Ecto neural progenitor cell (in vitro differentiated cells): ENCODE results near the gene TLCD5.

Experiments
- DNase-seq: peaks from one replicate; pipeline ENCODE4 v3.0.0-alpha.2; 2018; ENCODE audit warnings: low spot score

The TLCD5 gene

DNA sequence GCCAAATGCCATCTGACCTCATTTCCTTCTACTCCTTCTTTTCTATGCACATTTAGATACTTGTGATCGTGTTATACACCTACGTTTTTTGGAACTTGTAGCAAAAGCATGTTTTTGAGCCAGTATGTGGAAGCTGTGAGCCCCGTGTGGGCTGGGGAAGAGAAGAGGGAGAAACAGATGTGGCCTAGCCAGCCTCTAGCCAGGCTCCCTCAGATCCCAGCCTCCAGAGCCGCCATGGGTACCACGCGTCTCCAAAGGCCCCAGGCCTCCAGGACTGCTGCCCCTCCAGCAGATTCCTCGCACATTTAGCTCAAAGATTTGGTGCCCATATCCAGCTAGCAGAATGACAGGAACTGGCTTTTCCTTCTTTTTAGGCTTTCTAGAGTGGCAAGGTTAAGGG, 17.0 kb upstream of the TLCD5 start:
- no peak for DNase-seq

DNA sequence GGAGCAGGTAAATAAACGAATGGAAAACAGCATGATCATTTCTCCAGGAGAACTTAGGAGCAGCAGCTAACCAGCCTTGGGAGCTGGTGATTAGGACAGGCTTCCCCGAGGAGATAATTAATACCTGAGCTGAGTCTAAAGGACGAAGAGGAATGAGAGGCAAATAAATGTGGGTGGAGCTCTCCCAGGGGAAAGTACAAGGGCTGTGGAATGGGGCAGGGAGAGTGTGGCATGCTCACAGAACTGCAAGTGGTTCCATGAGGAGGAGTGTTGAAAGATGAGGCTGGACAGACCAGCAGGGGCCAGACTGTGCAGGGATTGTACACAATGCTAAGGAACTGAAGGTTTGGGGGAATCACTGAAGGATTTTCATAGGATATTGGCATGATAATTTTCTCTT, 14.2 kb upstream of the TLCD5 start:
- no peak for DNase-seq

DNA sequence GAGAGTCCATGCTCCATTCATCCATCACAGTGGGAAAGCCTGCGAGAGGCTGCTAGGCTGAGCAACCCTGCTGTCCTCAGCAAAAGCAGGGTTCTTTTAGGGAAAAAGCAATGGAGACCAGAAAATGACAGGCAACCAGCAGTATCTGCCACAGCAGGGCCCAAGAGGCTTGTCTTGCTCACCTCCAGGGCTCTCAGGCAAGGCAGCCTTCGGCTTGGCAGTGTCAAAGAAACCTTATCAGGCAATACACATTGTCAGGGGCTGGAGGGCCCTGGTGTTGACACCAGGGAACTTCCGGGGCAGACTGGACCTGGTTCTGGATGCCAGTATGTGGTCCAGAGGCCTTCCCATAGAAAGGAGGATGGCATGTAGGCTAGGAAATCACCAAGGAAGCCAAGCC, 10.2 kb upstream of the TLCD5 start:
- DNase-seq = no peak

DNA sequence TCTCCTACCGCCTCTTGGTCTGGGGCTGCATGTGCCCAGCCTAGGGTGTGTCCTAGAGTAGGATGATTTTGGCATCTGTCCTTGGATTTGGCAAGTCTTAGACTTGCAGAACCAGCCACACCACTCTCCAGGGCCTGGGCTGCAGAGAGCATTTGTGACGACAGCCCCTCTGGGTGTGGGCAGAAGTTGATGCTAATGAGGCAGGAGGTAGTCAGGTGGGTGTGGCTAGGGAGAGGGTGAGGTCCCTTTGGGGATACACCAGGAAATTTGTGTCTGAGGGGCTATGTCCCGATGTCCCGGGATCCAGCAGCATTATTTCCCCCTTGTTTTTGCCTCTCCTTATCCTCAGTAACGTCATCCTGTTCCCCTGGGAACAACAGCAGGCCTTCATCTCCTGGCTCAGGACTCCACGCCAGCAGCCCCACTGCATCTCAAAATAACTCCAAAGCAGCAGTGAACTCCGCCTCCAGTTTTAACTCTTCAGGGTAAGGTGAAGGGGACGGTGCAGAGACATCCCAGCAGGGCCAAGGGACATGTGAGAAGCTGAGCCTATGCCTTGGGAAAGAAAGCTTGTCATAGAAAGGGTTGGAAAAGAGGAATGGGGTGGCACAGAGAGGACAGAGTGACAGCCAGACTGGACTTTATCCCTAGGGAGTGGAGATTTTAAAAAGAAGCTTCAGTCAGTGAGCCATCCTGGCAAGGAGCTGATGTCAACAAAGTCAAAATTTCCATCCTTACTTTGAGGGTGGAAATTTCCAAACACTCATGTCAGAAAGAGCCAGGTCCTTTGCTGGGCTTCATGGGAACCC, 8.0 kb upstream of the TLCD5 start:
- no peak for DNase-seq

DNA sequence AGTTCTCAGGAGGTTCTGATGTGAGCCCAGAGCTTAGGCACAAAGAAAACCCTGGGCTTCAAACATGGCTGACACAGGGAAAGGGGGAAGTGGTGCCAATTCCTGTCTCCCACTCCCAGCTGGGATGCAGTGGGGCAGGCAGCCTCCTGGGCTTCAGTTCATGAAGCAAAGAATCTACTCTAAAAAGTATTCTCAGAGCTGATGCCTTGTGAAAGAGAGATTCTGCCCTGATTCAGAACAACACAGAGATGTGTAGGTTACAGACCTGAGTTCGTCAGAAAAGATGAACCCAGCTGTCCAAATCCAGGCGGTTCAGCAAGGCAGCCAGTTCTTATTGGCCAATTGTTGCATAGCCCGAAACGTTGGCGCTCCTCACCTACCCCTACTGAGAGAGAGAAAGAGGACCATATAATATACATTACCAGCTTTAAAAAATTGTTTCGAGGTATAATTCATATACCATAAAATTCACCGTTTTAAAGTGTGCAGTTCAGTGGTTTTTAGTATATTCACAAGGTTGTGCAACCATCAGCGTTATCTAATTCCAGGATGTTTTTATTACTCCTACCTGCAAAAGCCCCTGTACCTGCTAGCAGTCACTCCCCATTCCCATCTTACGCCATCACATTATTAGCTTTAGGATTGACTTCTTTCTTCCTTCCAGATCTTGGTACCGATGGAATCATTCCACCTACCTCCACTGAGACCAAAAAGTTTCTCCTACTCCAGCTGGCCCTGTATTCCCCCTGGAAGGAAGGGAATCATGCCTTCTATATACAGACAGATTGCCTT, 7.2 kb upstream of the TLCD5 start:
- no peak for DNase-seq

DNA sequence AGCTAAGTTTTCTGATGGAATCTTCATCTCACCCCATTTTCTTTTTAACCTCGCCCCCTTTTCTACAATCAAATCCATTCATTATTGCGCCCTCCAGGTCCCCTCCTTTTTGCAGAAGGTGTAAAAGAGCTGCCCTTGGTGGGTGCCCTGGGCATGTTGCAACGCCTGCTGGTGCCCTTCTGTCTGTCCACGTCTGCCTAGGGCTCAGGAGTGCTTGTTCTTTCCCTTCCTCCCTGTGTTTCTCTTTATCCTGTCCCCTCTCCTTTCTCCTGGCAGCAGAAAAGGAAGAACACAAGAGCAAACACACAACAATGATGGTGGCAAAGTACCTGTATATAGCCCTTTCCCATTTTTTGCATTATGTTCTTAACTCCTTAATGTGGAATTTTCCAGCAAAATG, 6.2 kb upstream of the TLCD5 start:
- DNase-seq = no peak

DNA sequence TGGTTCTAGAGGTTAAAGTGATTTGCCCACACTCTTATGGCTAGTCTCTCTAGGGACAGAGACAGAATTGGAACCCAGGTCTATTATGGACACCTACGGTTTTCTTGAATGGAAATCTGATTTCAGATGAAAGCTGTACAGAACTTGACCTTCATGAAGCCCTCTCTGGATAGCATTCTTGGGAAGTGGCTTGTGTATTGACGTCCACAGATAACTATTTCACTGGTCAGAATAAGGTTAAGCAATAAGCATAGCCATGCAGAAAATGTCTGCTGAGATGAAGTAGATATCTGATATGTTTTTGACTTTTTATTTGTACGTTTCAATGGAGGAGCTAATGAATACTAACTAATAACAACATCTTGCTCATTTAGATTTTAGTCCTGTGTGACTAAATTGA, 1.1 kb downstream of the TLCD5 start:
- DNase-seq = no peak

DNA sequence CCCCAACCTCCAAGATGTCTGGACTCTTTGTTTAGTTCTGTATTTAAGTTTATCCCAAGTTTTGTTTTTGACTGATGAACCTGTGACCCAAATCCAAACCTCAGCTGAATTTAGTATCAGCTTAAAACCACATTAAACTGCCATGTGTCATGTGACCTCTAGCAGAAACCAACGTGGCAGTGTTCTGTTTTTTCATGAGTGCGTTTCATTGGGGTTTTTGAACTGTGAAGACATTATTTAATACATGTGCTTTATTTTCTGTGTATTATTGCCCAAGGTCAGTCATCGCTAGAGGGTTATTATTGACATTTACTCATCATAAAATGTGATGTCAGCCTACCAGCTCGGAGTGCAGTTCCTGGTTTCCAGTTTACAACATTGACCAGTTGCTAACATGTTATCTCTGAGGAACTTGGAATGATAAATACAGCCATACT, 1.8 kb downstream of the TLCD5 start:
- DNase-seq = no peak

DNA sequence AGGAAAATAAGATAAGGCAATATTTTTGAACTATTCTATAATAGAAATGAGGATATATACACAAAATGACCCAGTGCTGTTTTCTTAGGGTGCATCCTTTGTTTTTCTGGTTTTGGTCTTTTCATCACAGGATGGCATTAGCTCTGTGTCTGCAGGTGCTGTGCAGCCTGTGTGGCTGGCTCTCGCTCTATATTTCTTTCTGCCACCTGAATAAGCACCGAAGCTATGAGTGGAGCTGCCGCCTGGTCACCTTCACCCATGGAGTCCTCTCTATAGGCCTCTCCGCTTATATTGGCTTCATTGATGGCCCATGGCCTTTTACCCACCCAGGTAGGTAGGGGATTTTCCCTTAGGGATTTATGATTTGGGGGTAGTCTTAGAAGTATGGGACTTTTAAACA, 2.2 kb downstream of the TLCD5 start:
- no peak for DNase-seq

DNA sequence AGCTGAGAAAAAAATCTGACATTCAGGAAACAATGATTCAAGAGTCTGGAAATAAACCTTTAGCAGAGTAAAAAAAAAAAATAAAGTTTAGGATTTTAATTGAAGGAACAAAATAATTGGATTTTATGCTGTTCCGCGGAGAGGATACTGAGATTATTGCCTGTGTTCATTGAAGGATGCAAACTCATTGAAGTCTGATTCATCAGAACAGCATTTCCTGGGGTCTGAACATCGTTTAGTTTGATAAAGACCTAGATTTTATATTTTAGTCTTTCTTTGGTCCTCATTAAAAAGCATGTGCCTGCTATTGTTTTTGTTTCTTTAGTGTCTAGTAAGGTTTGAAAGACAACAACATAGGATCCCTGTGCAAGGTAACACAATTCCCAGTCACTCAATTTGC, 4.5 kb downstream of the TLCD5 start:
- no peak for DNase-seq

DNA sequence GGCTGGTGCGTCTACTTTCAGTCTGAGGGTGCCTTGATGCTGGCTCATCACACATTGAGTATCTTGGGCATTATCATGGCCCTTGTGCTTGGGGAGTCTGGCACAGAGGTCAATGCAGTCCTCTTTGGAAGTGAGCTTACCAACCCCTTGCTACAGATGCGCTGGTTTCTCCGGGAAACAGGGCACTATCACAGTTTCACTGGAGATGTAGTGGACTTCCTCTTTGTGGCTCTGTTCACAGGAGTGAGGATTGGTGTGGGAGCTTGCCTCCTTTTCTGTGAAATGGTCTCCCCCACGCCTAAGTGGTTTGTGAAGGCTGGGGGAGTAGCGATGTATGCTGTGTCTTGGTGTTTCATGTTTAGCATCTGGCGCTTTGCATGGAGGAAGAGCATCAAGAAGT, 4.9 kb downstream of the TLCD5 start:
- no peak for DNase-seq

DNA sequence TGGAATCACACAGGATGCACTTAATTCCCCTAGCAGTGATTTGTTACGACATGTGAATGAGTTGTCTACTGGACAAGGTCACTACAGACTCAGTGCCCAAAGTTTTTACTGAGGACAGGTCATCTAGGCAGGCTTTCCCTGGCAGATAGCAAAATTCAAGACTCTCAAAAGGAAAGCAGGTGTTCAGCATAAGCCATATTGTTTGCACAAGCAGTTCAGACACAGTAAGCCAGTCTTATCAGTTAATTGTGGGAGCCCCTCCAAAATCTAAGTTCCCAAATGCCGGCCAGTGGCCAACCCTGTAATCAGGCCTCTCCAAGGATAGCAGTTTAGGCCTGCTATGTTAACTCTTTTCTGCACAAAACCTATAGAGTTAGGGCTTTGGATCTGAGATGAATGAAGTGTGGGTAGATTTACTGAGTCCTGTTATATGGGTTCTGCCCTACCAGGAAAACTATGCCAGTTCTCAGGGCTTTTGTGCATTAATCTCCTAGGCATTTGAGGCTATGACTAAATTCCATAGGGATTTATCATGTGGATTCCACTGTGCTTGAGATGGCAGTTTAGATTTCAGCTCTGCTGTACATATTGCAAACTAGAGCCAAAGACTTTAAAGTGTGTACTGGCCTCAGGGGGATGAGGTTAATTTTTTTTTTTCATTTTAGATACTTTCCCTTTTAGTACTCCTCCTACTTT, 6.3 kb downstream of the TLCD5 start:
- DNase-seq = no peak

DNA sequence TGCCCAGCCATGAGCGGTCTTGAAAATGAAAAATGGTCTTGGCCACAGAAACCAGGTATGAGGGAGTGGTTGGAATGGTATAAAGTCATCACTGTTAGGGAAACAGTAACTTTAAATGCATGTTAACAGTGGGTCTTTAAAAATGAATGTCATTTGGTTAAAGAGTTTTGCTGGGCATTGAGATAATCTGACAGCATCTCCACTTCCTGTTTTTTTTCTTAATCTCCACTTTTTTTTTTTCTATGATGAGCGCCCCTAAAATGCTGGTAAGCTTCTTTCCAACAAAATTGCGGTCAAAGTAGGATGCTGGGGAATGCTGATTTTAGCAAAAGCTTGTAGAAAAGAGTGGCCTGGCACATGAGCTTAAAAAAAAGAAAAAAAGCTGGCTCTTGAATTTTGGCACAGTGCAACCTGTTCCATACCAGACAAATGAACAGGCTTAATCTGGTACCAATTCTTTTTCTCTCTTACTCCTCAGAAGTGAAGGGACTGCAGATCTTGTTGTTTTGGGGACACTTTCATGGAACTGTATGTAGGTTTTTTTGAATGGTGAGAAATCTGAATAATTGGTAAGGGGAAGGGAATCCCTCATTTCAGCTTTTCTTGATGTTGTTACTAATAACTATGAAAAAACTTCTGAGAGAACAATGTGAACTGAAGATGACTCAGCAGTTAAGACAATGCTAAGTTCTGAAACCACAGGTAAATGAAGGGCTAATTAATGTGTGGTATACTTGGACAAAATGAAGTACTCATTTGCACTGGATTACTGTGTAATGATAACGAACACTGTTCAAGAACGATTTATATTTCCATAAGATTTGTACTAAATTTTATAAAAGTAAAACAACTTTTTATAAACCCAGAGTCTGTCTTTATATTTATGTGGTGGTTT, 8.0 kb downstream of the TLCD5 start:
- no peak for DNase-seq

DNA sequence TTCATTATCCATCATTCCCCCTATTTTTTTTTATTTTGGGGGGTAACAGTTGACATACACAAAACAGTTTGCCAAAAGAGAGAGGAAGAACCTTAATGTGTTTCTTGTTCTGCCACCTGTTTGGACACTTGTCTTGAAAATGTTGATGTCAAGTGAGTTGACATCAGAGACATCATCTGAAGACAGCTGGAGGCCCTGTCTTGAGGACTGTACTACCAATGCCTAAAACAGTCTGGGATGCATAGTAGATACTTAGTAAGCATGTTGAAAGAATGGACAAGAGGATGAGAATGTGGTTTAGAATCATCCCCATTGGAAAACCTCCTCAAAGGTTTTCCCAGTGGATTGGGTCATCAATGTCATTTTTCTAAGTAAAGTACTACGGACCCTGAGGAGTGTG, 8.7 kb downstream of the TLCD5 start:
- DNase-seq = no peak

DNA sequence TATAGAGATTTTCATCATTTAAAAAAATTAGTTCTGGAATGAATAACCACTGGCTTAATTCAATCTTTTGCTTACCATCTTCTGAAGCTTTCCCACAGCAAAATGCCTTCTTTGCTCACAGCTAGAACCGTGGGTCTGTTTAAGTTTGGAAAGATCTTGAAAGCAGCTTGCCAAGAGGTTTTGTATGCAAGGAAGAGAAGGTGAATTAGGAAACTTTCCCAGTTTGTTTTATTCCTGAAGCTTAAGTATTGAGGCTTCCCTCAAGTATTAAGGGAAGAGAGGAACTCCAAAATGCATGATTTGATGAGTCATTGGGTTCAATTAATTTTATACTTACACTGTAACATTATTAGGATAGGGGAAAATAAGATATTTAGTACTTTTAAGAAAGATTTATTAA, 9.2 kb downstream of the TLCD5 start:
- DNase-seq = no peak

DNA sequence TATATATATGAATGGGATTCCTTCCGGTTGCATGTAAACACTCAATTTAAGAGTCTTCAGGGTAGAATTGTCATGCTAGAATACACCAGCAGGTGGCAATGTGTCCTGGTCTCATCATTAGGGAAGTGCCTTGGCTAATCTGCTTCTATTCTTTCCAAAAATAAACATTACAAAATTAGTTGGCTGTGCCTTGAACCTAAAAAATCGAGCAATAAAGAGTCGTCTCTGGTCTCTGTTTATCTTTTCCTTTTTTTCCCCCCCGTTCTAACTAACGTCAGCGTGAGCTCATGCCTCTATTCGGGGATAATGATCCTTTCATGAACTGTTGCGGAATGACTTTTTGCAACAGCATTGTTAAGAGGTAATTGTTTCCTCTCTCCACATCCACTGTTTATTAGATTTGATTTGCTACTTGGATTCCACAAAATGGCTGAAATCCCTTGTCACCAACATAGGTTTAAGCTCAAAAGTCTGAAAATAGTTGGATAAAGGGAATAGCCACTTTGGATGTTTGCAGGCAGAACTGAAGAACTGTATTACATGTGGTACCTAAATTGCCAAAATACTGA, 9.9 kb downstream of the TLCD5 start:
- DNase-seq = no peak

DNA sequence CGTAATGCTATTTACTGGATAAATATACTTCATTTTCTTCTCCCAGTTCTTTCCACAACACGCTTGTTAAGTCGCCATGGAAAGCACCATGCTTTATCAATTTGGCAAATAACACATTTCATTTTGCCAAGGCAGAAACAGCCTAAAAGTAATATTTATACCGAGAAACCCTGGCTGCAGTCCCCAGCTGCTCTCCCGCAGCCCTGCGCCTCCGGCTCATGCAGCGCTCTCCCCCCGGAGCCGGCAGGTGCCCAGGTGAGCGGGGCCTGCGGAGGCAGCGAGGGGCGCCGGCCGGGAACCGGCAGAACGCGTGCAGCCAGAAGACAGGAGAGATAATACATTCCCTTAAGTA, 10.4 kb downstream of the TLCD5 start:
- DNase-seq = no peak

DNA sequence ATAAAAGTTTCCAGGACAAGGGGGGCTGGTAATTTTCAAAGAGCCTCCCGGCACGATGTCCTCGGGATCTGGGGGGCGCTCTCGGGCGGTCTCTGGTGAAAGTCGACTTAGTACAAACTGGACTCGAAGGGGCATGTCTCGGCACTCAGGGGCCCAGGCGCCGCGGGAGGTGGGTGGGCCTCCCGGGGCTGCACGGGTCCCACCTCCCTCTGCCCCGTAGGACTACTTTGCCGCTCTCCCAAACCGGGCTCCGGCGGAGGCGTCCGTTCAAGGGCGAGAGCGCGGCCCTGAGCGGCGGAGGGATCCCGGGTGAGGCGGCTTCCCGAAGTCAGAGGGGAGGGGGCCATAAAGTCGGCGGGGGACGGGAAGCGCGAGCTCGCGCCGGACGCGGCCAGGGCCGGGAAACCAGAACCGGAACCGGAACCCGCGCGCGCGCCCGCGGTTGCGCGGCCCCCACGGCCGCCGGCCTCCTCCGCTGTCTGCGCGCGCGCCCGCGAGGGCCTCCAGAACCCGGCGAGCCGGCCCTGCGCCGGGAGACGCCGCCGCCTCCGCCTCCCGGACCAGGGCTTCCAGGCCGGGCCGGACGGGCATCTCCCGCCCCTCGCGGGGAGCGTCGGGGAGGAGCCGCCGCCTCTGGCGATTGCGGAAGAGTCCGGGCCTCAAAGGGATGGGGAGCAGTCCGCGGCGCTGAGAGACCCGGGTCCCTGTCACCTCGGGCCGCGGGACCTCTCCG, 11.0 kb downstream of the TLCD5 start, which contains the start of gene ARHGEF12:
TSS of gene ARHGEF12 (plus strand) at position 506 of the 733 bp plus-strand sequence. CDS start 831 bp downstream, outside the sequence.
- DNase-seq = peak; percentile 96

DNA sequence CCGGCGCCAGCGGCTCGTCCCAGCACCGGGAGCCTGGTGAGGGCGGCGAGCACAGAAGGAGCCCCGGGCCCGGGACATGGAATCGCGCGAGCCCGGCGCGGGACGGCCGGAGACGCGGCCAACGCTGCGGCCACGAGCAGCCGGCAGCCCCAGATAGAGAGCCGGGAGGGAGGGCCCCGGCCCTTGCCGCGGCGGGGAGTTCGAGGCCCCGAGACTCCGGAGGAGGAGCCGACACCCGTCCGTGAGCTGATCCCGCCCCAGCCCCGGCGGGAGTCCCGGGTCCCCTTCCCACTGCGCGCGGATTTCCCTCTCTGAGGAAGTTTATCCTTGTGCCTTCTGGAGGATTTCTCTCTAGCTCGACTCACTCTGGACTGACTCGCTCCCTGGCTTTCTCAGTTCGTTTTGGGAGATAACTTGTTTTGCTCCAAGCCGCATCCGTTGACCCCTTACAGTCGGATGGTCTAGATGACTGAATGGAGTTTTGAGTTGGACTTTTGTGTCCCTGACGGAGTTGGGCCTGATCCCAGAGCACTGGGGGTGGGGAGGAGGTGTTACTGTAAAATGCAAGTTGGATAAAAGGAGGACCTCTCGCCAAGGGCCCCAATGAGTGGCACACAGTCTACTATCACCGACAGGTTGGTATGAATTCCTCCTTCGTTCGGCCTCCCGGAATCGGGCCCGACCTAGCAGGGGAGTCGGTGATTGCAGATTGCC, 11.7 kb downstream of the TLCD5 start:
- DNase-seq = peak; percentile 63
